NCI-H526 (cell line): Measurements from ENCODE around the gene UTF1.
"Not testable (repeated sequence)": the region's sequence is repeated elsewhere in the genome, so short reads cannot be mapped to it uniquely, and the experiment has no call there.

Experiments used
- DNase-seq, 2 experiments: peaks; one replicate each; lab custom pipeline; 2025; lab: John Stamatoyannopoulos, UW

UTF1 gene

DNA sequence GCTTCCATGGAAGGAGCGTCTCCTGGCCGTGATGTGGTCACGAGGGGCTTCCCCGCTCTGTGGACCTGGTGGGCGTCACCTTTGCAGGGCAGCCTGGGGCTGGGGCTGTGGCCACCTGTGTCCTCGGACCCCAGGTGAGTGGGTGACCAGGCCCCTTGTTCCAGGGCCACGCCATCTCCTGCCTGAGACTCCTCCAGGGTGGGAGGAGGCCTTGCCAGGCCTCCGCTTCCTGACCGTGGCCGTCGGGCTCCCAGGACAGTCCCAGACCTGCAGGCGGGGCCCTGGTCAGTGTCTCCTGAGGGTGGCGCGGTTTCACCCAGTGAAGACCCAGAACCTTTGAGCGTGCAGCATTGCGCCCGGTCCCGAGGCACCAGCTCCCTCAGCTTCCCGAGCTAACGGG is 20.4 kb upstream of the UTF1 start:
- DNase-seq = no peak

- no peak for DNase-seq
Observed at GRCh38 chr10:133210398-133211140, 19.4 kb upstream of the UTF1 start.

GRCh38 chr10:133211141-133211830 is 18.7 kb upstream of the UTF1 start:
- no peak for DNase-seq

- DNase-seq = no peak
Observed at GRCh38 chr10:133211959-133212852, 17.8 kb upstream of the UTF1 start.

- no peak for DNase-seq
Observed at GRCh38 chr10:133212853-133213494, 17.0 kb upstream of the UTF1 start.

GRCh38 chr10:133213641-133214467 is 16.2 kb upstream of the UTF1 start:
- DNase-seq = no peak

DNA sequence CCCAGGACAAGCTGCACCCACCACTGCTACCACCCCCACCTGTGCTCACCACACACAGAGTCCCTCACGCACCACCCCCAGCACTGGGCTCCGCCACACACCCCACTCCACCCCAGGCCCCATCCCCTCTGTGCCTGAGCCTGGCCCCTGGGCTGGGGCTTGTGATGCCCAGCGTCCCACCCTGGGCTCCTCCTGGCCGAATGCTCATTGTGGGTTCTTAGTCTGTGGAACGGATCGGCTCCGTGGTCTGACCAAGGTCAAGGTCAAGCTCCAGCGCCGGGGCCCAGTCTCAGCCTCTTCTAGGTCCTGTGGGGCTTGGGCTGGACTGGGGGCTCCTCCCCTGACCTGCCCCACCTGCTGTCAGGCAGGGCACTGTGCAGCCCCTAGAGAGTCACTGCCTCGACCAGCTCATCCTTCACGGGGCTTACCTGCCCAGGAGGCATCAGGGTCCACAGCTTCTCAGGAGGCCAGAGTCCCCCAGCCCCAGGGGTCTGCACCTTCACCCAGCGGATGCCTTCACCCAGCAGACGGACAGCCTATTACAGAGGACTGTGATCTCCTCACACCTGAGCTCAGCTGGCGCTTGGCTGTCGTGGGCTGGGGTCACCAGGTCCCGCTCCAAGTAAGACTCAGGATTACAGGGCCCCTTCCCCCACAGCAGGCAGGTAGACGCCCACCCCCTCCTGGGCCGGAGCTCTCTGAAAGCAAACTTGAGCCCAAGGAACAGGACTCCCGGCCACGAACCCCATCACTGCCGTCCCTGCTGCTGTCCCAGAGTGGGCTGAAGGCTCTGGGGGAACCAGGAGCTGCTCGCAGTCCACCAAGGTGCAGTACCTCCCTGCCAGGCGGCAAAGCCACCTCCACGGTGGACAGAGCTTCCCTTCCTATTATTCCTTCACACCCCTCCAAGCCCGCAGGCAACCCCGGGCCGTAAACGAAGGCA is 15.3 kb upstream of the UTF1 start:
- no peak for DNase-seq

GRCh38 chr10:133215586-133215985 is 14.4 kb upstream of the UTF1 start:
- no peak for DNase-seq

DNA sequence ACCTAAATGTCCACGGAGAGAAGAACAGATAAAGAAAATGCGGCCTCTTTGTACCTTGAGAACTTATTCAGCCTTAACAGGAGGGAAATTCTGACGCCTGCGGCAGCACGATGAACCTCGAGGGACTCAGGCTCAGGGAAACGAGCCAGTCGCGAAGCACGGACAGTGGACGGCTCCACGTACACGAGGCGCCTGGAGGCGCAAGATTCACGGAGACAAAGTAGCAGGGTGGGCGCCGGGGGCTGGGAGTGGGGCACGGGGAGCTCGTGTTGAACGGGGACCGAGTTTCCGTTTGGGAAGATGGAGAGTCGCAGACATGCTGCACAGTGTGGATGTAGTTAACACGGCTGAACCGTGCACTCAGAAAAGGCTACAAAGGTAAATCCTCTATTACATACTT is 13.2 kb upstream of the UTF1 start:
- no peak for DNase-seq

DNA sequence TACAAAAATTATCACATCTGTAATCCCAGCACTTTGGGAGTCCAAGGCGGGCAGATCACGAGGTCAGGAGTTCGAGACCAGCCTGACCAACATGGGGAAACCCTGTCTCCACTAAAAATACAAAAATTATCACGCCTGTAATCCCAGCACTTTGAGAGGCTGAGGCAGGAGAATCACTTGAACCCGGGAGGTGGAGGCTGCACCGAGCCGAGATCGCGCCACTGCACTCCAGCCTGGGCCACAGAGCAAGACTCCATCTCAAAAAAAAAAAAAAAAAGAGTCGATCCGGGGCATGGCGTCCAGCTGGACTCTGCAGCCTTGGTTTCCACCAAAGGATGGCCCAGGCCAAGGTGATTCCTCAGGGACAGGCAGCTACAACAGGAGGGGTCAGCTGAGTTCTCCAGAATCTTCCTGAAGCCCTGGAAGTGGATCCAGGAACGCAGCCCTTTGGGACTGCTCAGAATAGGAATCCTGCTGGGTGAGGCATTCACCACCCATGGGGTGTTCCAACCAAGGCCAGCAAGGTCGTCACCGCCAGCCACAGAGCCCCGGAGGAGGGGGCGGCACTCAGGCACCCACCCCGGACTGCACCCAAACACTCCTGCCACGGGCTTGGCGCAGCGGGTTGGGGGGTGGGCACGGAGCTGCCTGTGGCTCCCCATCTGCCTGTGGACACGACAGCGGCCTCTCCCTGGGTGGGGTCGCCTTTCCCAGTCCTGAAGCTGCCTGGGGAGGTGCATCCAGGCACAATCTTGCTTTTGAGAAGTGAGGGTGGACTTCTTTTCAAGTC is 12.0 kb upstream of the UTF1 start:
- no peak for DNase-seq

DNA sequence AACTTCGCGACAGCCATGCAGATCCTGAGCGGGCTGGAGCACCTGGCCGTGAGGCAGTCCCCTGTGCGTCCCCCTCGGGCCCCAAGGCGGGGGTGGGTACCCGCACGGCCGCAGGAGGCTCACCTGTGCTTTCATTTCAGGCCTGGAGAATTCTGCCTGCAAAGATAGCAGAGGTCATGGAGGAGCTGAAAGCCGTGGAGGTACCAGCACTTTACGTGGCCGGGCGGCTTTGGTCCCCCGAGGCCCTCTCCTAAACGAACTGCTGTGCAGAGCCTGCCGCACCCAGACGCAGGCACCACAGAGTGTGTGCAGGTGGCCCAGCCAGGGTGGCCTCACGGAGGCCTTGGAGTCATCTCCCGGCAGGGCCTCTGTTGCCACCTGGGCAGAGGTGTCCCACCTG is 11.1 kb upstream of the UTF1 start:
- no peak for DNase-seq

DNA sequence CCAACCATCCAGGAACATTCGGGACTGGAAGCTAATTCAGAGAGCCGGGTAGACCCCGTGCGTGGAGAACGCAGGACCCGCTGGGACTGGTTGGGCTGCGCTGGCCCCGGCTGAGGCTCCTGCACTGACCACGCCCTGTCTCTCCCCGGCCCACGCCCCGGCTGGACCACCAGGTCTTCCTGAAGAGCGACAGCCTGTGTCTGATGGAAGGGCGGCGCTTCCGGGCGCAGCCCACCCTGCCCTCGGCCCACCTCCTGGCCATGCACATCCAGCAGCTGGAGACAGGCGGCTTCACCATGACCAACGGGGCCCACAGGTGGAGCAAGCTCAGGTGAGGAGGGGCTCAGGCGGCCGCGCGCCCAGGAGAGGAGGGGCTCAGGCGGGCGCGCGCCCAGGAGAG is 10.2 kb upstream of the UTF1 start:
- no peak for DNase-seq

- no peak for DNase-seq
Observed at GRCh38 chr10:133221331-133221730, 8.7 kb upstream of the UTF1 start.

DNA sequence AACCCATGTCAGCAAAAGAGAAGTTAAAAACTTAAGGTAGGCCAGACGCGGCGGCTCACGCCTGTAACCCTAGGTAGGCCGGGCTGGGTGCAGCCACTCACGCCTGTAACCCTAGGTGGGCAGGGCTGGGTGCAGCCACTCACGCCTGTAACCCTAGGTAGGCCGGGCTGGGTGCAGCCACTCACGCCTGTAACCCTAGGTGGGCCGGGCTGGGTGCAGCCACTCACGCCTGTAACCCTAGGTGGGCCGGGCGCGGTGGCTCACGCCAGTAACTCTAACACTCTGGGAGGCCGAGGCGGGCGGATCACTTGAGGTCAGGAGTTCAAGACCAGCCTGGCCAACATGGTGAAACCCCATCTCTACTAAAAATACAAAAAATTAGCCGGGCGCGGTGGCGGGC is 8.3 kb upstream of the UTF1 start:
- not testable (repeated sequence) for DNase-seq

- DNase-seq = peak in 1 of 2 experiments; percentile 44
Observed at GRCh38 chr10:133224076-133224475, 5.9 kb upstream of the UTF1 start.

GRCh38 chr10:133224756-133225372 is 5.2 kb upstream of the UTF1 start:
- no peak for DNase-seq

DNA sequence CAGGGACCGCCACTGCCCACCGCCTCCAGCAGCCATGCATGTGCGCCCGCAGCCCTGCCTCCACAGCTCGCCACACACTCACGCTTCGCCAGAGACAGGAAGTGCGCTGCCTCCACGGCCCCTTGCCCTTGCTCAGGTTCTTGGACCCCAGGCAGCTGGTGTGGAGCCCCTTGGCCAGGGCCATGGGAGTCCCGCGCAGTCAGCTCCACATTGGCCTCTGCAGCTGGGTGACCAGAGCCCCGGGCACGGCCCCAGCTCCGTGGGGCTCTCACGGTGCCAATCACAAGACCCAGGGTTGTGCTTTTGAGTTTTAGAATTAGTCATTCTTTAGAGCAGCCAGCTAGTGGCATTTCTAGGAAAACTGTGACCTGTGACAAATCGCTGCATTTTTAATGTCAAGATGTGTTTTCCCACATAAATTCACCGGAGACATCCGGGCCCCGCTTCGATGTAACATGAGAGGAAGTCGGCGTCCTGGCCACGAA is 4.3 kb upstream of the UTF1 start:
- DNase-seq = no peak

GRCh38 chr10:133226251-133226808 is 3.7 kb upstream of the UTF1 start:
- DNase-seq = peak in 1 of 2 experiments; percentile 43
